MCF 10A (cell line): ENCODE measurements around the gene TBC1D17. TPM values are rescaled to one million over a fixed set of nuclear protein-coding genes. Genes with fewer than 3 reads are reported as not detected.

Experiments
- BruUV-seq: library from RNA; stranded (reverse); fragments of 400-500 nt; replicated peaks from 2 replicates; lab custom pipeline; 2021; lab: Mats Ljungman, UMichigan
- CTCF ChIA-PET: fragments of 300-600 bp; sonication (Branson Sonifier 250); formaldehyde crosslinking; extraction: SDS; loops from one replicate; lab custom pipeline; 2021; ENCODE audit warnings: antibody characterized with exemption, inconsistent platforms; lab: Yijun Ruan, JAX
- POLR2A ChIA-PET: fragments of 300-600, 350-650 bp; sonication (Branson Sonifier 250); formaldehyde crosslinking; extraction: SDS; loops from one replicate; lab custom pipeline; 2020; ENCODE audit warnings: antibody characterized with exemption, inconsistent platforms; lab: Yijun Ruan, JAX
- DNase-seq: peaks from one replicate; pipeline ENCODE4 v3.0.0-alpha.2; 2018; ENCODE audit not compliant: unreplicated experiment
- H3K27ac Mint-ChIP-seq: one replicate; pipeline ENCODE4 v1.8.0; 2022; ENCODE audit warnings: mild to moderate bottlenecking, low read depth, mixed read lengths; ENCODE audit not compliant: unreplicated experiment
- H3K27me3 Mint-ChIP-seq: one replicate; pipeline ENCODE4 v1.8.0; 2022; ENCODE audit warnings: mixed read lengths; ENCODE audit not compliant: insufficient read depth, unreplicated experiment
- H3K36me3 Mint-ChIP-seq: one replicate; pipeline ENCODE4 v1.8.0; 2022; ENCODE audit warnings: mild to moderate bottlenecking, moderate library complexity, mixed read lengths; ENCODE audit not compliant: insufficient read depth, unreplicated experiment
- H3K4me1 Mint-ChIP-seq: one replicate; pipeline ENCODE4 v1.8.0; 2022; ENCODE audit warnings: mixed read lengths; ENCODE audit not compliant: insufficient read depth, unreplicated experiment
- H3K4me3 Mint-ChIP-seq: one replicate; pipeline ENCODE4 v1.8.0; 2022; ENCODE audit warnings: mild to moderate bottlenecking, moderate library complexity, mixed read lengths; ENCODE audit not compliant: unreplicated experiment
- H3K9me3 Mint-ChIP-seq: one replicate; pipeline ENCODE4 v1.8.0; 2022; ENCODE audit warnings: mixed read lengths; ENCODE audit not compliant: unreplicated experiment
- intact Hi-C: fragments of 100-400 bp; cut with micrococcal nuclease; formaldehyde crosslinking; loops from 2 replicates; pipeline ENCODE4 v1.14.1; 2022
- total RNA-seq: library from RNA; stranded (reverse); gene quantifications from 2 replicates; pipeline ENCODE4 v1.2.3, GENCODE V29; 2022
- TF ChIP-seq, protein P1 (sequence below): fragments of 200-600 bp; IDR thresholded peaks from one replicate; pipeline ENCODE4 v1.8.0; 2022; ENCODE audit warnings: antibody characterized with exemption, mild to moderate bottlenecking; ENCODE audit not compliant: unreplicated experiment

TBC1D17 gene
- total RNA-seq, 1 experiment from 2014 or later = 25.5 TPM

DNA sequence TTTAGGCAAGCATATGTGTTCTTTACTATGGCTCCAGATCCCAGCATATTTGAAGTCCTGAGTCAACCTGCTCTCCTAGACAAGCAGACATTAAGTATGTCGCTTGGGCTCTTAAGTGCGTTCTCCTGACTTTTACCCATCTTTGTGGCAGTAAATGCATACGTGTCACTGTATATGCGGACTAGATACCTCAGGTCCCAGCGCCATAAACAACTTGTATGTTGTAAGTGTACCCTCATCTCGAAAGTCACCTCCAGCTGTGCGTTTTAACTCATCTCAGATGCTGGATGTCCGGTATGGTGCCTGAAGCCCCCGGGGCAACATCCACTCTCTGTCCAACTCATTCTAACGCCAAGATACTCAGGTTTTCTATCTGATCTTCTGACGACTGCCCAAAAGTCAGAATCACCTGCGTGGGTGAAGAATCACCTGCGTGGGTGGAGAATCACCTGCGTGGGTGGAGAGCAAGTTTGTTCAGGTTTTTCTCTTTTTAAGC is 24.8 kb upstream of the TBC1D17 start:
- H3K36me3 Mint-ChIP-seq = peaks cover 37% of the 10 kb centered on the region
- H3K9me3 Mint-ChIP-seq = peaks cover 6% of the 10 kb centered on the region
- no peak overlapping the region for H3K27ac Mint-ChIP-seq
- CTCF ChIA-PET = interaction anchor here (0.5 to 0.8 kb wide), 2 partner anchors 170 to 180 kb away, joined by 3 to 4 read pairs; no protein-coding TSS in a partner anchor
- intact Hi-C loops = loop anchor here (5.0 to 10.0 kb wide), 2 partner anchors 85 to 178 kb away; partner anchors contain the start of genes AP2A1 and PRMT1
- H3K4me3 Mint-ChIP-seq = peak overlapping the region; percentile 84
- BruUV-seq = TSS peak; percentile 55
- peaks cover 32% of the 10 kb centered on the region for H3K4me1 Mint-ChIP-seq
- no peak for DNase-seq
- TF ChIP-seq, protein P1, sequence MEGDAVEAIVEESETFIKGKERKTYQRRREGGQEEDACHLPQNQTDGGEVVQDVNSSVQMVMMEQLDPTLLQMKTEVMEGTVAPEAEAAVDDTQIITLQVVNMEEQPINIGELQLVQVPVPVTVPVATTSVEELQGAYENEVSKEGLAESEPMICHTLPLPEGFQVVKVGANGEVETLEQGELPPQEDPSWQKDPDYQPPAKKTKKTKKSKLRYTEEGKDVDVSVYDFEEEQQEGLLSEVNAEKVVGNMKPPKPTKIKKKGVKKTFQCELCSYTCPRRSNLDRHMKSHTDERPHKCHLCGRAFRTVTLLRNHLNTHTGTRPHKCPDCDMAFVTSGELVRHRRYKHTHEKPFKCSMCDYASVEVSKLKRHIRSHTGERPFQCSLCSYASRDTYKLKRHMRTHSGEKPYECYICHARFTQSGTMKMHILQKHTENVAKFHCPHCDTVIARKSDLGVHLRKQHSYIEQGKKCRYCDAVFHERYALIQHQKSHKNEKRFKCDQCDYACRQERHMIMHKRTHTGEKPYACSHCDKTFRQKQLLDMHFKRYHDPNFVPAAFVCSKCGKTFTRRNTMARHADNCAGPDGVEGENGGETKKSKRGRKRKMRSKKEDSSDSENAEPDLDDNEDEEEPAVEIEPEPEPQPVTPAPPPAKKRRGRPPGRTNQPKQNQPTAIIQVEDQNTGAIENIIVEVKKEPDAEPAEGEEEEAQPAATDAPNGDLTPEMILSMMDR = no peak
- H3K27me3 Mint-ChIP-seq = no peaks in the 10 kb centered on the region
- POLR2A ChIA-PET = interaction anchor here (0.6 to 4.3 kb wide), 8 partner anchors 8 to 357 kb away, joined by 3 to 40 read pairs (median 5); partner anchors contain the start of genes AP2A1 and MED25

DNA sequence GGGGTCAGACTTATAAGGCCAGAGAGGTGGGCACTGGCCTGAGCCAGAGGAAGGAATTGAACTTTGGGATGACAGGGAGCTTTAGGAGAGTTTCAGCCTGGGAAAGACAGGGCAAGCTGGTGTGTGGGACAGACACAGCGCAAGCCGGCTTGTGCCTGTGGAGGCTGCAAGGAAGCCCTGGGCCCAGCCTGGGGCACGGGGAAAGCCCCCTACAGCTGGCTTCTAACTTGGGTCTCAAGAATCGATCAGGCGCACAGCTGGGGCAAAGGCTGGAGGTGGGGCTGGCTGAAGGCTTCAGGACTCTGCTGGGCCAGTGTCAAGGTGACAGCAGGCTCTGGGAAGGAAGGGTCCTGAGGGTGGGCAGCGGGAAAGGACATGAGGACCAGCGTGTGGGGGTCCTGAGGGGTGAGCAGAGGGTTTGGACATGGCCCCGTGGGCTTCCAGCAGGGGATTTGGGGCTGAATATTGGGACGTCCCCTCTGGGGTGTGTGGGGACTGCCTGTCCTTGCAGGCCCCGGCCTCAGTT is 23.6 kb upstream of the TBC1D17 start:
- peaks cover 4% of the 10 kb centered on the region for H3K9me3 Mint-ChIP-seq
- POLR2A ChIA-PET = interaction anchor here (1.2 to 4.3 kb wide), 2 partner anchors 13 to 16 kb away, joined by 3 to 40 read pairs; no protein-coding TSS in a partner anchor

DNA sequence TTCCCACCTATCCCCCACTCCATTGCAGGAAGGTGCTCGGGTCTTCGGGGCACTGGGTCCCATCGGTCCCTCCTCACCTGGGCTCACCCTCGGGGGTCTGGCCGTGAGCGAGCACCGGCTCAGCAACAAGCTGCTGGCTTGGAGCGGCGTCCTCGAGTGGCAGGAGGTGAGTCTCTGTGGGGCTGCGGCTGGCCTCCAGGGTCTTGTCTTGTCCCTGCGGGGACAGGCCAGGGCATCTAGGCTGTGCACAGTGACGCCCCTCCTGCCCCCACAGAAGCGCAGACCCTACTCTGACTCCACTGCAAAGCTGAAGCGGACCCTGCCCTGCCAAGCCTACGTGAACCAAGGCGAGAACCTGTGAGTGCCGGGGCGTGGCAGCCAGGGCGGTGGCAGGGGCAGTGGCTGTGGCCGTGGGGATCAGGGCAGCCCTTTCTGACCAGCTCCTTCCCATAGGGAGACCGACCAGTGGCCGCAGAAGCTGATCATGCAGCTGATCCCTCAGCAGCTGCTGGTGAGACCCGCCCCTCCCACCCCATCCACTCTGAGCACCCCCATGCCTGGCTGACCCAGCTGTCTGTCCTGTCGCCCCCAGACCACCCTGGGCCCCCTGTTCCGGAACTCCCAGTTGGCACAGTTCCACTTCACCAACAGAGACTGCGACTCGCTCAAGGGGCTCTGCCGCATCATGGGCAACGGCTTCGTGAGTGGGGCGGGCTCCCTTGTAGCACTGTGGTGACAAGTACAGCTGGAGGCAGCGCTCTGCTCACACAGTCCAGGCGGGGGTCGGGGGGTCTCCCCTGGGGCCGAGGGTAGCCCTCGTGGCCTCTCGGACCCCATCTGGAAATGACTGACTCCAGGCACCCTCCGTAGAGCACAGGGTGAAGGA is 22.9 kb upstream of the TBC1D17 start:
- no peak overlapping the region for H3K27ac Mint-ChIP-seq
- peaks cover 22% of the 10 kb centered on the region for H3K4me1 Mint-ChIP-seq
- H3K4me3 Mint-ChIP-seq = no peak overlapping the region
- no peaks in the 10 kb centered on the region for H3K9me3 Mint-ChIP-seq
- peaks cover 52% of the 10 kb centered on the region for H3K36me3 Mint-ChIP-seq
- BruUV-seq = no TSS peak
- no peak for DNase-seq
- intact Hi-C loops = loop anchor here (5.0 to 10.0 kb wide), 2 partner anchors 87 to 180 kb away; partner anchors contain the start of genes AP2A1 and PRMT1
- TF ChIP-seq, protein P1 = no peak
- H3K27me3 Mint-ChIP-seq = no peaks in the 10 kb centered on the region
- POLR2A ChIA-PET = interaction anchor here (0.7 to 4.3 kb wide), 3 partner anchors 12 to 21 kb away, joined by 3 to 40 read pairs (median 3); no protein-coding TSS in a partner anchor
- CTCF ChIA-PET = interaction anchor here (0.6 to 0.7 kb wide), 2 partner anchors 286 to 350 kb away, joined by 4 read pairs; no protein-coding TSS in a partner anchor

More for the DNA sequence above, 23.6 kb upstream of the TBC1D17 start:
- no peak for DNase-seq
- intact Hi-C loops = loop anchor here (5.0 to 10.0 kb wide), 2 partner anchors 87 to 179 kb away; partner anchors contain the start of genes AP2A1 and PRMT1
- TF ChIP-seq, protein P1 = no peak
- Mint-ChIP-seq H3K4me3 (no peak overlapping the region), H3K27ac (no peak overlapping the region), H3K4me1 (peaks cover 27% of the 10 kb centered on the region), H3K36me3 (peaks cover 45% of the 10 kb centered on the region), H3K27me3 (no peaks in the 10 kb centered on the region)
- CTCF ChIA-PET = no interaction called here
- BruUV-seq = no TSS peak
